GM18907 (cell line): ENCODE results near the gene SPATA3.
"Not testable (repeated sequence)": the region's sequence is repeated elsewhere in the genome, so short reads cannot be mapped to it uniquely, and the experiment has no call there.

Experiments
- ATAC-seq: cut with Tn5 transposase; IDR thresholded peaks from one replicate; pipeline ENCODE4 v1.9.1; 2021; ENCODE audit warnings: mild to moderate bottlenecking, moderate library complexity; ENCODE audit not compliant: unreplicated experiment

Gene SPATA3

DNA sequence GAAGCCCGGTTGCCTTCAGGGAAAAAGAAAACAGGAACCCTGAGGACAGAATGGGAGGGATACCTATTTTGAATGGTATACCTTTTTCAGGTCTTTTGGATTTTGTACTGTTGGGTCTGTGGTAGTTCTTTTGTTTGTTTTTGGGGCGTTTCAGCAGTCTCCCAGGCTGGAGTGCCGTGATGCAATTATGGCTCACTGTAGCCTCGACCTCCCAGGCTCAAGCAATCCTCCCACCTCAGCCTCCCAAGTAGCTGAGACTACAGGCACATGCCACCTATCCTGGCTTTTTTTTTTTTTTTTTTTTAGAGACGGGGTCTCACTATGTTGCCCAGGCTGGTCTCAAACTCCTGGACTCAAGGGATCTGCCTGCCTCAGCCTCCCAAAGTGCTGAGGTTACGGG, 27.6 kb upstream of the SPATA3 start:
- ATAC-seq = not testable (repeated sequence)

GRCh38 chr2:230968921-230969658, 26.8 kb upstream of the SPATA3 start:
- no peak for ATAC-seq

- no peak for ATAC-seq
Observed at GRCh38 chr2:230969659-230970015, 26.3 kb upstream of the SPATA3 start.

- no peak for ATAC-seq
Observed at GRCh38 chr2:230972046-230972445, 23.9 kb upstream of the SPATA3 start.

- ATAC-seq = peak; percentile 89
Observed at GRCh38 chr2:230974096-230974913, 21.6 kb upstream of the SPATA3 start.

DNA sequence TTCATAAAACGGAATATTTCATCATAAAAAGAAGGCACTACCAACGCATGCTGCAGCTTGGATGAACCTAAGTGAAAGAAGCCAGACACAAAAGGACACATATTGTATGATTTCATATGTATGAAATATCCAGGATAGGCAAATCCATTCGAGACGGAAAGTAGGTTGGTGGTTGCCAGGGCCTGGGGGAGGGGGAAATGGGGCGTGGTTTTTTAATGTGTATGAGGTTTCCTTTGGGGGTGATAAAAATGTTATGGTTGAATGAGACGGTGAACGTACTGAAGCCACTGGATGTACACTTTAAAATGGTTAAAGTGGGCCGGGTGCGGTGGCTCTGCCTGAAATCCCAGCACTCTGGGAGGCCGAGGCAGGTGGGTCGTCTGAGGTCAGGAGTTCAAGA, 20.0 kb upstream of the SPATA3 start:
- no peak for ATAC-seq

DNA sequence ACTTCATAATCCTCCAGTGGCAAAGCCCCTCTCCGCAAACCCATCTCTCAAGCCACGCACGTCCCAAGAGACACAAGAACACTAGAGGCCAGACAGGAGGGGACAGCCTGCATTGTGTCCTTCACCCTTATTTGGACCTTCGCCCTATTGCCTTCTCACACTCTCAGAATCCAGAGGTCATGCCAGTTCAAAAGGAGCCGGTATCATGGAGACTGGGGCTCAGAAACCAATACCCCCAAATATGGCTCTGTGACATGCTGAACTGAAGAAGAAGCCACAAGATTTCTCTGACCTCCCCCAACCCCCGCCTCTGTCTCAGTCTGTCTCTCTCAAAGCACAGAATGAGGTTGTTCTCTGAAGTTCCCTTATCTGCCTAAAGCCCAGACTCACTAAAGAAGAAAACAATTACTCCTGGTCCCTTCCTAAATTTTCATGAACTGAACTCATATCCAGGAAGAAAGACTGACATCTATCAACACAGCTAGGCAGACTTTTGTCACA, 19.2 kb upstream of the SPATA3 start:
- ATAC-seq = peak; percentile 35

DNA sequence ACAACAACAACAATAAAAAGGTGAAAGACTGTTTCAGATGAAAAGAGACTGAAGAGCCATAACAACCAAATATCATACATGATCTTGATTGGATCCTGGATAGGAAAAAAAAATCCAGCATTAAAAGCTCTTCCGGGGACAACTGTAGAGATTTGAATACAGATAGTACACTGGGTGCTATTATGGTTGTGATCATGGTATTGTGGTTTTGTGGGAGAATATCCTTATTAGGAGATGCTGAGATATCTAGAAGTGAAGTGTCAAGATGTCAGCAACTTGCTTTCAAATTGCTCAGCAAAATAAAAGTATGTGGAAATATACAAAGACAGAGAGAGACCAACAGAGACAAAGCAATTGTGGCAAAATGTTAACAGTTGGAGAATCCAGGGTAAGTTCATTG, 15.5 kb upstream of the SPATA3 start:
- ATAC-seq = no peak

GRCh38 chr2:230981704-230982103, 14.2 kb upstream of the SPATA3 start:
- no peak for ATAC-seq

GRCh38 chr2:230982126-230982525, 13.8 kb upstream of the SPATA3 start:
- ATAC-seq = no peak

DNA sequence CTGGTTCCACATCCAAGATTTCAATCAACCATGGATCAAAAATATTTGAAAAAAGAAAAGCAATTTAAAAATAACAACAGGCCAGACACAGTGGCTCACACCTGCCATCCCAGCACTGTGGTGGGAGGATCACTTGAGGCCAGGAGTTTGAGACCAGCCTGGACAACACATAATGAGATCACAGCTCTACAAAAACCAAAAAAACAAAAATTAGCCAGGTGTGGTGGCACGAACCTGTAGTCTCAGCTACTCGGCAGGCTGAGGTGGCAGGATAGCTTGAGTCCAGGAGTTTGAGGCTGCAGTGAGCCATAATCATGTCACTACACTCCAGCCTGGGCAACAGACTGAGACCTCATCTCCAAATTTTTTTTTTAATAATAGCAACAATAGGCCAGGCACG, 13.4 kb upstream of the SPATA3 start:
- ATAC-seq = no peak

DNA sequence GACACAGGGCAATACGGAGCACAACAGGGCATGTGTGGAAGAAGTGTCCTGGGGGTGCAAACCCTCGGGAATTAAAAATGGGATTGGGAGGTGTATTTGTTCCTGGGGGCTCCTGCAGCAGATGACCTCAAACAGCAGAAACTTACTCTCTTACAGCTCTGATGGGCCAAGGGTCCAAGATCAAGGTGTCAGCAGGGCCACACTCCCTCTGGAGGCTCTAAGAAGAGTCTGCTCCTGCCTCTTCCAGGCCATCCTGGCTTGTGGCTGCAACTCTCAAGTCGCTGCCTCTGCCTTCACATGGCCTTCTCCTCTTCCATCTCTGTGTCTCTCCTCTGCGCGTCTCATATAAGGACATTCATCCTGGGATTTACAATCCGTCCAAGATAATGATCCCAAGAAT, 12.4 kb upstream of the SPATA3 start:
- ATAC-seq = no peak

DNA sequence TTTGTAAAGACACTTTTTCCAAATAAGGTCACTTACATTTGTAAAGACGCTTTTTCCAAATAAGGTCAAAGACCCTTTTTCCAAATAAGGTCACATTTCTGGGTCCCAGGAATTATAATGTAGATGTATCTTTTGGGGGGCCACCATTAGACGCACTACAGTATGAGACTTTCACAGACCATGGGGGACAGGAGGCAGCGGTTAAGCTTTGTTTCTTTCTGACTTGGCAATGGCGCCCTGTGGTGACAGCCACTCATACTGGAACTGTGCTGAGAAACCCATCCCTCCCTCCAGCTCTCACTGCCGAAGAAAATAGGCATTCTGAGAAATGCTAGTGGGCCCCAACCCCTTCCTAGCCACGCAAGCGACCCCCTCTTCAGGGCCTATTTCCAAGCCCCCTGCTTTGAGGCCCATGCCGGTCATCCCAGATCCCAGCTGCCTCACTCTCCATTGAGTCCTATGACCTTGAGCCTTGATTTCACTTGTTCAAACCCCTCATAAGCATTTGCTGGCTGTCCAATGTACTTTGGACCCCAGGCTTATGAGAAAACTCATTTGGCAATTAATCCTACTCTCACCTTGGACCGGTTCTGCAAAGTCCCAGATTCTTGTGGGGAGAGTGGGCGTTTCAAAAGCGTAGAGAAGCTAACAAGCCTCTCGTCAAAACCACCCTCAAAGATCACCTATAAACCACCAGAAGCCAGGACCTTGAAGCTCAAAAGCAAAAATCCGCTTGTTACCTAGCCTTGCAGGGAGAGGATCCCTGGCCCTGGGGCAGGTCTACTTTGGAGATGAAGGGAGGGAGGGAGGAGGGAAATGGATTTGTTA, 11.3 kb upstream of the SPATA3 start:
- peak; percentile 75 for ATAC-seq

DNA sequence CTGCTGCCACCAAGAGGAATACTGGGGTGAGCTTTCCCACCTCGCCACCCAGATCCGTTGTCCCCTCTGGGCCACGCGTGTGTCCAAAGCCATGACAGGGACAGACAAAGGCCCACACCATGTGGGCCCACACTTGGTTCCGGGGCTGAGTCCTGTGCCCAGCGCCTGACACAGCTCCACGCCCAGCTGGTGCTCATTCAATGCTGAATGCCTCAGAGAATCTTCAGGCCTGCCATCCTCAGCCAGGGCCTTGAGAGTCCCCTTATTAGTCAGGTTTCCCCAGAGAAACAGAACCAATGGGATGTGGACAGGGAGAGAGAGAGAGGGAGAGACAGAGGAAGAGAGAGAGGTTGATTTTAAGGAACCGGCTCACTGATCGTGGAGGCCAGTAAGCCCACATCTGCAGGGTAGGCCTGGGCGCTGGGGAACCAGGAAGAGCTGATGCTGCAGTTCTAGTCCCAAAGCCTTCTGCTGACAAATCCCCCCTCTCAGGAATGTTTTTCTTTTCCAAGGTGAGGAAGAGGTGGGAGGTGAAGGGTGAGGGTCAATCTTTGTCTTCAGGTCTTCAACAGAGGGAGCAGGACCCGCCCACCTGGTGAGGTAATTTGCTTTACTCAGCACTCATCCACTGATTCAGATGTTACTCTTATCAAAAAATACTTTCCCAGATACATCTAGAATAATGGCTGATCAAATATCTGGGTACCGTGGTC, 10.2 kb upstream of the SPATA3 start:
- no peak for ATAC-seq

GRCh38 chr2:230986520-230987136, 9.3 kb upstream of the SPATA3 start:
- ATAC-seq = no peak

DNA sequence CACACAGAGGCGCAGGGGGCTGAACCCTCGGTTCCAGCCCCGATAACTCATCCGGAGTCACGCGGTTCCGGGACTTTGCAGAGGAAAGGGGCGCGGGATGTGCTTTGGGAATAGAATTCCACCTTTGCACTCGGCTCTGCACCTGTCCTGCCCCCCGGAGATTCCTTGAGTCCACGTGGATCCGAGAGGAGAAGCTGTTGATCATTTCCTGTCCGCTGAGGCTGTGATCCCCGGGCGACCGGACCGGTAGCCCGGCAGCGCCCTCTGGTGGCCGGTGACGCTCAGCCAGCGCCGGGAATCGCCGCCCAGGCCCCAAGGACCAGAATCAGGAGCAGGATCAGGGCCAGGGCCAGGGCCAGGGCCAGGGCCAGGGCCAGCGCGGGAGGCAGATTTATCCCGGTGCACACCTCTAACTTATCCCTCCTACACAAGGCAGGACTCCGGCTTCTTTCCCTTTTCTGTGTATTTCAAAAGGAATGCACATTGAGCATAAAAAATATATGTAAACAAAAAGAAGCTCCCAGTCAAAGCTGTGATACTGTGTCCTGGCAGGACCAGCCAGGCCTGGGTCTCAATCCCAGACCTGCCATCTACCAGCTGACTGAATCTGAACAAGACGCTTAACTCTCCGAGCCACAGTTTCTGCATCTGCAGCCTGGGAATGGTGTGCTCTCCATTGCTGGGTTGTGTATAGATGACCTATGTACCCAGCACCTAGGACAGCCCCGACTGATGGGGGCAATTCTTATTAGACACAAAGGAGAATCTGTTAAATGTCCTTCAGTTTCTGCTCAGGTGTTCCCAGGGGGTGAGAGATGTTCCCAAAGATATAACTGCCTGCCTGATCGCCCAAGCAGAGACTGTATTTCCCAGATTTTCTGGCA, 8.5 kb upstream of the SPATA3 start:
- ATAC-seq = peak; percentile 40

GRCh38 chr2:230989731-230990130, 6.2 kb upstream of the SPATA3 start:
- no peak for ATAC-seq

DNA sequence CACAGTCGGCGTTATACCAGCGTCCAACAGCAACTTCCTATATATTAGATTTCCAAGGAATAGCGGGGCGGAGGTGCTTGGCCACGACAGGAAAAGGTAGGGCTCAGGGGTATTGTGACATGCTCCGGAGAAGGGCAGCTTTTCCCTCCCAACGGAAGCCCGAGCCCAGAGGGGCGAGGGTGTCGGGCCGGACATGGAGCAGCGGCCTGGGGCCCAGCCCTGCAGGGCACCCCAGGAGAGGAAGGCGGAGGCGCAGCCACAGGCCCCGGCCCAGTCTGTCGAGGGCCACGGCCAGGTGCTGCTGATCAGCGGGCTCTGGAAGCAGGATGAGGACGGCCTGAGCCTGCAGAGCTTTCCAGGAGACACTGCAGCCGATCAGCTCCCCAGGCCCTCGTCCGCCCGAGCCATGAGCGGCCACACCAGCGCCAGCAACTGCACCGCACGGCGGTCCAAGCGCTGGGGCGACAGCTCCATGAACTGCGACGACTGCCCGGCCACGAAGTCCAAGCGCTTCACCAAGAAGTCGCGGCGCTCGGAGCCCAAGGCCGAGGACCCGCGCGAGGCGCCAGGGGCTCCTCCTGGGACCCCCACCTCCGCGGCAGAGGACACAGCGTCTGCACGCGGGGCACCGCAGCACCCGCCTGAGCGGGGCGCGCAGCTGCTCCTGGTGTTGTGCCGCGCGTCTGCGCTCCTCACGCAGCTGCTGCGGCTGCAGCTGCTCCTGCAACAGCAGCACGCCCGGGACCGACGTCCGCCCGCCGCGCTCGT, 5.6 kb upstream of the SPATA3 start:
- ATAC-seq = no peak

DNA sequence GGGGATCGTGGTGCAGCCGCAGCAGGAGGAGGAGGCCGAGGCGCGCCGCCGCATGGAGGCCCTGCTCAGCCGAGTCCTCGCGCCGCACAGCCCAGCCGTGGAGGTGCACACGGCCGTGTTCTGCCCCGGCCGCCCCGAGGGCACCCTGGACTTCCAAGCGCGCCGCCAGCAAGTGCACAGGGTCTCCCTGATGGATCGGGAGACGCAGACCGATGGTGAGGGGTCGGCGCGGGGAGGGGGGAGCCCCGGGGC, 5.1 kb upstream of the SPATA3 start:
- no peak for ATAC-seq
